Measurements from ENCODE around the gene ETDC.

The ETDC gene

DNA sequence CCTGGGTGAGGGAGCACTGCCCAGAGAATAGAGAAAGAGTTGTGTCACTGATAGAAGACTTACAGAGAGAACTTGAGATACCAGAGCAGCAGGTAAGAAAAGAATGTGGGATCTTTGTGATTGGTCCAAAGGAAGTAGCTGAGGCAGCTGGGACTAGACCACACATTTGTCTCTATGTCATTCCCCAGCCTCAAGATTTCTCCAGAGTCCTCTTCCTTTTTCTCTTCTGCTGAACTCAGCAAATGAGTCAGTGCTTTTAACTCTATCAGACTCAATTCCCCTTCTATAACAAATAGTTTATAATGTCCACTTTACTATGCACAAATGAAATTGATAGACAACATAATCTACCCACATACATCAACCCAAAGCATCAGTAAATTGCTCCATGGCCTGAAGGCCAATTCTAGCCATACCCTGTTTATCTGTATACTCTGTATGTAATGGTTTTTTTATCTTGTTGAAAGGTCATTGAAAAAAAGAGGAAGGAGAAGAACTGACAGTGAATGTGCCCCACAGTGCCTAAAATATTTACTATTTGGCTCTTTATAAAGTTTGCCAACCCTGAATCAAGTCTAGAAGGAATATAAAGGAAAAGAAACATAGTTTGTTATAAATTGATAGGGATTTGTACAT is 38.2 kb downstream of the ETDC start:
- no peak for DNase-seq

DNA sequence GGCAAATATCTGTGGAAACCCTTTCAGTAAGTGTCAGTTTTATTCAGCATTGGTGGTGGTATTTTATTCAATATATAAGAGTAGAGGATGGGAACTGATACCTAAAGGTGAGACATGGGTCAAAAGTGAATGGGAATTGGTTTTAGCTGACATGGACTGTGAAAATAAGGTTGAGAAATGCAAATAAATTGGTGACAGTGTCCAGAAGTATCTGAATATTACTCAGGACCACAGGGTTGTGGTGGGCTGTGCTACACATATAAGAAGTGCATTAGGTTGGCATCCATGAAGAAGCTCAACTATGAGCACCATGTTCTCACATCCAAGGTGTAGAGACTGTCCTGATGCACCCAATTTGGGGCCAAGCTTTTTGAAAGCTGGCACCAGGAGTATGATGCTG is 45.0 kb downstream of the ETDC start:
- no peak for DNase-seq

Data from NCI-H748 treated with DMSO at 0.1 percent for 48 hours (cell line).